Right atrium auricular region (tissue), 2 donors: Measurements from ENCODE around the gene GSDMA. TPM values are rescaled to one million over a fixed set of nuclear protein-coding genes. Genes with fewer than 3 reads are reported as not detected.

Experiments used
- DNase-seq: peaks from one replicate; pipeline ENCODE4 v3.0.0-alpha.2; 2019; ENCODE audit warnings: low spot score
- H3K27ac ChIP-seq, 2 donors: fragments of 200-600 bp; sonication (generic); 1 replicate in 1 of 2; 2 replicates in 1 of 2; pipeline ENCODE4 v1.5.1; 2016 to 2019
- H3K27me3 ChIP-seq, 2 donors: fragments of 200-600 bp; sonication (generic); one replicate each; pipeline versions ENCODE4 v1.5.1 to v1.6.0; 2017 to 2019
- H3K36me3 ChIP-seq: fragments of 200-600 bp; sonication (generic); one replicate; pipeline ENCODE4 v1.5.1; 2016
- H3K4me1 ChIP-seq, 2 donors: fragments of 200-600 bp; sonication (generic); one replicate each; pipeline versions ENCODE4 v1.5.1 to v1.6.0; 2017 to 2019
- H3K4me3 ChIP-seq, 2 donors: fragments of 200-600 bp; sonication (generic); 1 replicate in 1 of 2; 2 replicates in 1 of 2; pipeline ENCODE4 v1.5.1; 2017 to 2019; ENCODE audit warnings: mild to moderate bottlenecking in 1 of 2, moderate library complexity in 1 of 2
- H3K9me3 ChIP-seq, 2 donors: fragments of 200-600 bp; sonication (generic); one replicate each; pipeline ENCODE4 v1.5.1; 2019
- CTCF ChIP-seq, 2 donors: fragments of 200-600 bp; sonication (generic); IDR thresholded peaks; one replicate each; pipeline ENCODE4 v1.5.1; 2019; ENCODE audit warnings: antibody characterized with exemption in 2 of 2
- total RNA-seq, 2 donors: library from RNA; depleted of rRNA; stranded (reverse); fragments of >200 nt; gene quantifications; one replicate each; pipeline ENCODE4 v1.1.0, GENCODE V29; 2016

The GSDMA gene
- total RNA-seq, 2 donors from 2014 or later, result 0.75 TPM; not detected in 1

GRCh38 chr17:39935909-39936308, 26.9 kb upstream of the GSDMA start:
- DNase-seq, result no peak
- TF ChIP-seq CTCF (IDR thresholded peaks at IDR 0.05), result no peak
- no peaks in the 10 kb centered on the region for H3K9me3 ChIP-seq
- H3K27ac ChIP-seq, result no peak overlapping the region
- H3K4me3 ChIP-seq, result no peak overlapping the region
- H3K27me3 ChIP-seq, result no peaks in the 10 kb centered on the region
- H3K4me1 ChIP-seq, result peaks cover 0 to 17% of the 10 kb centered on the region in 2 donors
- no peaks in the 10 kb centered on the region for H3K36me3 ChIP-seq

DNA sequence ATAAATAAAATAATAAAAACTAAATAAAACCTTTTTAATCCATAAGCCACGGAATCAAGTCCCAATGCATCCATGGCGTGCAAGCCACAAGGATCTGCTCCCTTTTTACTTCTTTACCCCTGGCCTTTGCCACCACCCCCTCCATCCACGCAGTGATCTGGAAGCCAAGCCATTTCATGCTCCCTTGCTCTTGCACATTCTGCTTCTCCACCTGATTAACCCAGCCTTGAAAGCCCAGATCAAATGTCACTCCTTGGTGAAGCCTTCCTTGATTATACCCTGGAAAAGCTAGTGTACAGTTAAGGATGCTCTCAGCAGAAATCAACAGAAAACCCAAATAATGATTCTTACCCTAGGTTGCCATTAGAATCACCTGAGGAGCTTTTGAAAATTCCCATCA, 25.4 kb upstream of the GSDMA start:
- Histone ChIP-seq H3K27me3 (no peaks in the 10 kb centered on the region), H3K36me3 (no peaks in the 10 kb centered on the region), H3K4me3 (no peak overlapping the region), H3K4me1 (peaks cover 0 to 17% of the 10 kb centered on the region in 2 donors), H3K9me3 (no peaks in the 10 kb centered on the region), H3K27ac (no peak overlapping the region)
- no peak for TF ChIP-seq CTCF (IDR thresholded peaks at IDR 0.05)
- no peak for DNase-seq

DNA sequence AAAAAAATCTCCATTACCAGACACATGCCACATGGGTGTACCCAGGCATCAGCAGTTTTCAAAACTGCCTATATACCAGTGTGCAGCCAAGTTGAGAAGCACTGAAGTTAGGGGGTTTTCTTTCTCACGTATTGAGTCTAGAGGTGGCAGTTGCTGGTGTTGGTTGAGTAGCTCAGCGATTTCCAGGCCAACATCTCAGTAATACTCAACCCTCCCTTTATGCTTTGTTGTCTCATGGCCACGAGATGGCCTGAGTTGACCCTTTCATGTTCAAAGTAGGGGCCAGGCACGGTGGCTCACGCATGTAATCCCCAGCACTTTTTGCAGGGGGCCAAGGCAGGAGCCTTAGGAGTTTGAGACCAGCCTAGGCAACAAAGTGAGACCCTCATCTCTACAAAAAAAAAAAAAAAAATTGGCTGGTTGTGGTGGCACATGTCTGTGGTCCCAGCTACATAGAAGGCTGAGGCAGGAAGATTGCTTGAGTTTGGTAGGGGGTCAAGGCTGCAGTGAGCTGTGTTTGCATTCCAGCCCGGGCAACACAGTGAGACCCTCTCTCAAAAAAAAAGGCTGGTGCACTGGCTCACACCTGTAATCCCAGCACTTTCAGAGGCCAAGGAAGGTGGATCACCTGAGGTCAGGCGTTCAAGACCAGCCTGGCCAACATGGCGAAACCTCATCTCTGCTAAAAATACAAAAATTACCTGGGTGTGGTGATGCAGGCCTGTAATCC, 24.5 kb upstream of the GSDMA start:
- Histone ChIP-seq H3K4me3 (no peak overlapping the region), H3K27ac (no peak overlapping the region), H3K36me3 (no peaks in the 10 kb centered on the region), H3K9me3 (no peaks in the 10 kb centered on the region), H3K4me1 (peaks cover 0 to 17% of the 10 kb centered on the region in 2 donors), H3K27me3 (no peaks in the 10 kb centered on the region)
- no peak for DNase-seq
- no peak for TF ChIP-seq CTCF (IDR thresholded peaks at IDR 0.05)

DNA sequence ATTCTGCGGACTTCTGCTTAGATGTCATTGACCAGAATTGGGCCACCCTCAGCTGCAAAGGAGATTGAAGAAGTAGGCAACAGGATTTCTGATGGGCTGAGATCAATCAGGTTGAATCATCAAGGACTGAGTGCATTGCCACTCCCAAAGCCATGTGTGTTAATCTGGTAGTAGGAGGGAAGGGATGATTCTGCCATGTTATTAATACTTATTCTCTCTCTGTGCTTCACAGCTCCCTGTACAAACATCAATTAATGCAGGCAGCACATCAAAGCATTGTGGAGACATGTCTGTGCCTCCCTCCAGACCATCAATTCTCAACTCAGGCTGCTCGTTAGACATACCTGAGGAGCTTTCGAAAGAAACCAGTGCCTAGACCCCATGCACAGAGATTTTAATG, 23.7 kb upstream of the GSDMA start:
- DNase-seq, result no peak
- H3K9me3 ChIP-seq, result no peaks in the 10 kb centered on the region
- TF ChIP-seq CTCF (IDR thresholded peaks at IDR 0.05), result no peak
- H3K27ac ChIP-seq, result no peak overlapping the region
- no peak overlapping the region for H3K4me3 ChIP-seq
- H3K4me1 ChIP-seq, result peaks cover 0 to 11% of the 10 kb centered on the region in 2 donors
- H3K36me3 ChIP-seq, result no peaks in the 10 kb centered on the region
- no peaks in the 10 kb centered on the region for H3K27me3 ChIP-seq

DNA sequence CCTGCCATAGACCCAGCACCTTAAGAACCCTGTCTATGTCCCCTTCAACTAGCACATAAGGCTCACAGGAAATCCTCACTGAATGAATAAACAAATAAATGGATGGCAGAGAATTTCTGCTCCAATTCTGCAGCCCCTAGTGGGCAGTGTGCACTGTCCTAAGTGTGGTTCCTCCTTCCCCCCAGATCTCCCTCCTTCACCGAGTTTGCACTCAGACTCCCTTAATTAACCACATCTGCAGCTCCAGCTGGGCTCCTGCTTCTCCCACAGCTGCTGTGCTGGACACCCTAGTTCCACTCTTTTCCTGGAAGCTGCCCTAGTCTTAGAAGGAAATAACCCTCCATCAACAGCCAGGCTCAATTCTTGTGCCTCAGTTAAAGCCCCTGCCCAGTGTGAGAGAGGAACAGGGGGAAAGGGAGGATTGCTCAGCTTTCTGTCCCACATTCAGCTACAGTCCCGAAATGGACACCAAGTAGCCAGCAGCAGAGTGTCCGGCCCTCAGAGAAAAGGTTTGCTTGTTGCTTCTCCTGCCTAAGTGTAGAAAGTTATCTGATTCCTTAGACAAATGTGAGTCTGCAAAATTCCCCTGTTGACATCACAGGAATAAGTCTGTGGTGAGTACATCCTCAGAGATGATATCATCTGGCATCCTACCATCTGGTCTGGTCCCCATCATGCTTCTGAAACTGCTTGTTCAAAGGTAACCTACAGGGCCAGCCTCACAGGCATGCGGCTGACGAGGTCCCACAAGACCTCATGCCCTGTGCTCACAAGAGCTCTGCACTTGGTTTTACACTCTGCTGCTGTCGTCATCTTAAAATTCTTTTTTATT, 23.0 kb upstream of the GSDMA start:
- no peaks in the 10 kb centered on the region for H3K9me3 ChIP-seq
- H3K4me1 ChIP-seq, result peaks cover 0 to 4% of the 10 kb centered on the region in 2 donors
- no peak for DNase-seq
- H3K27me3 ChIP-seq, result no peaks in the 10 kb centered on the region
- TF ChIP-seq CTCF (IDR thresholded peaks at IDR 0.05), result peak in 1 of 2 donors; percentile 45
- H3K36me3 ChIP-seq, result no peaks in the 10 kb centered on the region
- no peak overlapping the region for H3K4me3 ChIP-seq
- H3K27ac ChIP-seq, result no peak overlapping the region
